HG03280 (cell line): ENCODE measurements around the gene NOBOX.
A peak's percentile ranks its signal among the peaks of the same experiment; 100 is the strongest.
"Not testable (repeated sequence)": the region's sequence is repeated elsewhere in the genome, so short reads cannot be mapped to it uniquely, and the experiment has no call there.

Experiments
- ATAC-seq: cut with Tn5 transposase; IDR thresholded peaks from one replicate; pipeline ENCODE4 v1.9.1; 2021; ENCODE audit warnings: mild to moderate bottlenecking, moderate library complexity; ENCODE audit not compliant: unreplicated experiment

NOBOX gene

GRCh38 chr7:144397086-144397485 is 6.4 kb downstream of the NOBOX start:
- no peak for ATAC-seq

- peak; percentile 86 for ATAC-seq
Observed at GRCh38 chr7:144391823-144392255, 11.7 kb downstream of the NOBOX start.

- no peak for ATAC-seq
Observed at GRCh38 chr7:144391014-144391413, 12.5 kb downstream of the NOBOX start.

- ATAC-seq: no peak
Observed at GRCh38 chr7:144390481-144390880, 13.0 kb downstream of the NOBOX start.

GRCh38 chr7:144388950-144389349 is 14.5 kb downstream of the NOBOX start:
- ATAC-seq: no peak

- ATAC-seq: no peak
Observed at GRCh38 chr7:144386741-144387140, 16.8 kb downstream of the NOBOX start.

GRCh38 chr7:144384555-144385245 is 18.8 kb downstream of the NOBOX start:
- ATAC-seq: no peak

GRCh38 chr7:144384071-144384470 is 19.4 kb downstream of the NOBOX start:
- ATAC-seq: no peak

GRCh38 chr7:144379776-144380384 is 23.6 kb downstream of the NOBOX start:
- no peak for ATAC-seq

- no peak for ATAC-seq
Observed at GRCh38 chr7:144378651-144379050, 24.8 kb downstream of the NOBOX start.

- ATAC-seq: not testable (repeated sequence)
Observed at GRCh38 chr7:144369221-144369620, 34.3 kb downstream of the NOBOX start.

- not testable (repeated sequence) for ATAC-seq
Observed at GRCh38 chr7:144367250-144367649, 36.2 kb downstream of the NOBOX start.

- ATAC-seq: not testable (repeated sequence)
Observed at GRCh38 chr7:144365523-144365922, 38.0 kb downstream of the NOBOX start.

- not testable (repeated sequence) for ATAC-seq
Observed at GRCh38 chr7:144362061-144362460, 41.4 kb downstream of the NOBOX start.

- ATAC-seq: not testable (repeated sequence)
Observed at GRCh38 chr7:144356860-144357259, 46.6 kb downstream of the NOBOX start.

- not testable (repeated sequence) for ATAC-seq
Observed at GRCh38 chr7:144356185-144356584, 47.3 kb downstream of the NOBOX start.

- peak; percentile 73 for ATAC-seq
Observed at GRCh38 chr7:144355176-144355822, 48.2 kb downstream of the NOBOX start, which contains the start of gene ARHGEF5. Gene ARHGEF5 (plus strand): TSS chr7:144355402. CDS start chr7:144362670, 7,268 bp downstream.

- not testable (repeated sequence) for ATAC-seq
Observed at GRCh38 chr7:144351667-144352066, 51.8 kb downstream of the NOBOX start.

- not testable (repeated sequence) for ATAC-seq
Observed at GRCh38 chr7:144348625-144349024, 54.9 kb downstream of the NOBOX start.
